Duodenal mucosa (tissue), 2 donors: Measurements from ENCODE around the gene SFMBT1.

Source experiments
- H3K27ac ChIP-seq: one replicate; pipeline ENCODE4 v1.7.0; 2013; ENCODE audit warnings: low read depth, low read length
- H3K27me3 ChIP-seq, 2 donors: one replicate each; pipeline ENCODE4 v1.7.0; 2013; ENCODE audit warnings: low read length in 2 of 2, control low read depth in 1 of 2; ENCODE audit not compliant: insufficient read depth in 2 of 2, control insufficient read depth in 1 of 2
- H3K36me3 ChIP-seq, 2 donors: one replicate each; pipeline ENCODE4 v1.7.0; 2013; ENCODE audit warnings: low read length in 2 of 2, control low read depth in 1 of 2; ENCODE audit not compliant: insufficient read depth in 2 of 2, control insufficient read depth in 1 of 2
- H3K4me1 ChIP-seq, 2 donors: one replicate each; pipeline ENCODE4 v1.7.0; 2013; ENCODE audit warnings: low read length in 2 of 2, control low read depth in 1 of 2; ENCODE audit not compliant: insufficient read depth in 2 of 2, control insufficient read depth in 1 of 2
- H3K4me3 ChIP-seq, 2 donors: one replicate each; pipeline ENCODE4 v1.7.0; 2013; ENCODE audit warnings: low read length in 2 of 2, low read depth in 1 of 2
- H3K9ac ChIP-seq, 2 donors: one replicate each; pipeline ENCODE4 v1.7.0; 2013; ENCODE audit warnings: low read length in 2 of 2, low read depth in 1 of 2
- H3K9me3 ChIP-seq, 2 donors: one replicate each; pipeline ENCODE4 v1.7.0; 2013; ENCODE audit warnings: low read length in 2 of 2, control low read depth in 1 of 2; ENCODE audit not compliant: control insufficient read depth in 1 of 2

Gene SFMBT1

GRCh38 chr3:52971895-52972294 lies 74.0 kb downstream of the SFMBT1 start:
- Histone ChIP-seq H3K4me1 (no peaks in the 10 kb centered on the region), H3K27ac (no peak overlapping the region), H3K9me3 (no peaks in the 10 kb centered on the region), H3K36me3 (peaks cover 0 to 6% of the 10 kb centered on the region in 2 donors), H3K27me3 (no peaks in the 10 kb centered on the region), H3K9ac (no peak overlapping the region), H3K4me3 (no peak overlapping the region)

- no peaks in the 10 kb centered on the region for H3K9me3 ChIP-seq
- no peak overlapping the region for H3K27ac ChIP-seq
- peaks cover 0 to 6% of the 10 kb centered on the region in 2 donors for H3K36me3 ChIP-seq
- H3K4me1 ChIP-seq, result no peaks in the 10 kb centered on the region
- H3K4me3 ChIP-seq, result no peak overlapping the region
- H3K27me3 ChIP-seq, result no peaks in the 10 kb centered on the region
- H3K9ac ChIP-seq, result no peak overlapping the region
Measured at GRCh38 chr3:52967398-52967797, 78.5 kb downstream of the SFMBT1 start.

- Histone ChIP-seq H3K36me3 (no peaks in the 10 kb centered on the region), H3K27me3 (no peaks in the 10 kb centered on the region), H3K27ac (no peak overlapping the region), H3K4me1 (no peaks in the 10 kb centered on the region), H3K9ac (no peak overlapping the region), H3K4me3 (no peak overlapping the region), H3K9me3 (no peaks in the 10 kb centered on the region)
Measured at GRCh38 chr3:52962160-52962559, 83.7 kb downstream of the SFMBT1 start.

- Histone ChIP-seq H3K4me3 (no peak overlapping the region), H3K27ac (no peak overlapping the region), H3K9me3 (no peaks in the 10 kb centered on the region), H3K9ac (no peak overlapping the region), H3K36me3 (no peaks in the 10 kb centered on the region), H3K27me3 (no peaks in the 10 kb centered on the region), H3K4me1 (no peaks in the 10 kb centered on the region)
Measured at GRCh38 chr3:52959773-52960172, 86.1 kb downstream of the SFMBT1 start.

- H3K4me3 ChIP-seq, result no peak overlapping the region
- no peak overlapping the region for H3K27ac ChIP-seq
- peaks cover 0 to 6% of the 10 kb centered on the region in 2 donors for H3K4me1 ChIP-seq
- peaks cover 0 to 4% of the 10 kb centered on the region in 2 donors for H3K36me3 ChIP-seq
- no peaks in the 10 kb centered on the region for H3K27me3 ChIP-seq
- H3K9me3 ChIP-seq, result no peaks in the 10 kb centered on the region
- no peak overlapping the region for H3K9ac ChIP-seq
Measured at GRCh38 chr3:52939600-52939999, 106.3 kb downstream of the SFMBT1 start.

- Histone ChIP-seq H3K27me3 (no peaks in the 10 kb centered on the region), H3K4me3 (no peak overlapping the region), H3K9ac (no peak overlapping the region)
Measured at GRCh38 chr3:52934630-52935530, 111.0 kb downstream of the SFMBT1 start.

GRCh38 chr3:52931889-52932288 lies 114.0 kb downstream of the SFMBT1 start:
- no peak overlapping the region for H3K9ac ChIP-seq
- peaks cover 6 to 17% of the 10 kb centered on the region in 2 donors for H3K36me3 ChIP-seq
- no peak overlapping the region for H3K4me3 ChIP-seq
- H3K27me3 ChIP-seq, result no peaks in the 10 kb centered on the region
- H3K9me3 ChIP-seq, result no peaks in the 10 kb centered on the region
- peaks cover 5 to 15% of the 10 kb centered on the region in 2 donors for H3K4me1 ChIP-seq
- no peak overlapping the region for H3K27ac ChIP-seq

More at GRCh38 chr3:52934630-52935530, 111.0 kb downstream of the SFMBT1 start:
- no peak overlapping the region for H3K27ac ChIP-seq
- H3K9me3 ChIP-seq, result no peaks in the 10 kb centered on the region
- peaks cover 5 to 15% of the 10 kb centered on the region in 2 donors for H3K4me1 ChIP-seq
- peaks cover 0 to 4% of the 10 kb centered on the region in 2 donors for H3K36me3 ChIP-seq

- H3K36me3 ChIP-seq, result peaks cover 6 to 17% of the 10 kb centered on the region in 2 donors
- no peak overlapping the region for H3K4me3 ChIP-seq
- peaks cover 5 to 15% of the 10 kb centered on the region in 2 donors for H3K4me1 ChIP-seq
- no peak overlapping the region for H3K27ac ChIP-seq
- H3K27me3 ChIP-seq, result no peaks in the 10 kb centered on the region
- no peak overlapping the region for H3K9ac ChIP-seq
- no peaks in the 10 kb centered on the region for H3K9me3 ChIP-seq
Measured at GRCh38 chr3:52931328-52931727, 114.5 kb downstream of the SFMBT1 start.

- Histone ChIP-seq H3K4me1 (peaks cover 5 to 15% of the 10 kb centered on the region in 2 donors), H3K27me3 (no peaks in the 10 kb centered on the region)
Measured at GRCh38 chr3:52930748-52931147, 115.1 kb downstream of the SFMBT1 start.

GRCh38 chr3:52926554-52926953 lies 119.3 kb downstream of the SFMBT1 start:
- Histone ChIP-seq H3K9ac (no peak overlapping the region), H3K4me1 (peaks cover 5 to 8% of the 10 kb centered on the region in 2 donors), H3K4me3 (no peak overlapping the region), H3K27me3 (no peaks in the 10 kb centered on the region), H3K36me3 (peaks cover 6 to 24% of the 10 kb centered on the region in 2 donors), H3K9me3 (no peaks in the 10 kb centered on the region), H3K27ac (no peak overlapping the region)

More at GRCh38 chr3:52930748-52931147, 115.1 kb downstream of the SFMBT1 start:
- Histone ChIP-seq H3K27ac (no peak overlapping the region), H3K9me3 (no peaks in the 10 kb centered on the region), H3K9ac (no peak overlapping the region), H3K4me3 (no peak overlapping the region), H3K36me3 (peaks cover 6 to 20% of the 10 kb centered on the region in 2 donors)
